ENCODE results near the gene CSNK1D.

DNA sequence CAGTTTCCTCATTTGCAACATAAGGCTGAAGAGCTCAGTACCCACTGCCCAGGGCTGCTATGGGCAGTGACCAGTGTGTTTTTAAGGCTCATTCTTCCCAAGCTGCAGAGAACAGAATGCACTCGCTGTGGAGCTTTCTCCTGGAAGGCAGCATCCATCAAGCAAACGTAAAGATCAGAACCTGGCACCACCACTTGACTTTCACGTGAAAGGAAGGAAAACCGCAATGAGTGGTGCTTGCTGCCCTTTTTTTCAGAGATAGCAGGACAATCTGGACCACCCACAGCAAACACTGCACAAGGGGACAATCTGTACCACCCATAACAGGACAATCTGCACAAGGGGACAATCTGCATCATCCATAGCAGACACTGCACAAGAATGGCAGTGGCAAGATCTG is 11.2 kb downstream of the CSNK1D start:
- TF ChIP-seq, protein P1, sequence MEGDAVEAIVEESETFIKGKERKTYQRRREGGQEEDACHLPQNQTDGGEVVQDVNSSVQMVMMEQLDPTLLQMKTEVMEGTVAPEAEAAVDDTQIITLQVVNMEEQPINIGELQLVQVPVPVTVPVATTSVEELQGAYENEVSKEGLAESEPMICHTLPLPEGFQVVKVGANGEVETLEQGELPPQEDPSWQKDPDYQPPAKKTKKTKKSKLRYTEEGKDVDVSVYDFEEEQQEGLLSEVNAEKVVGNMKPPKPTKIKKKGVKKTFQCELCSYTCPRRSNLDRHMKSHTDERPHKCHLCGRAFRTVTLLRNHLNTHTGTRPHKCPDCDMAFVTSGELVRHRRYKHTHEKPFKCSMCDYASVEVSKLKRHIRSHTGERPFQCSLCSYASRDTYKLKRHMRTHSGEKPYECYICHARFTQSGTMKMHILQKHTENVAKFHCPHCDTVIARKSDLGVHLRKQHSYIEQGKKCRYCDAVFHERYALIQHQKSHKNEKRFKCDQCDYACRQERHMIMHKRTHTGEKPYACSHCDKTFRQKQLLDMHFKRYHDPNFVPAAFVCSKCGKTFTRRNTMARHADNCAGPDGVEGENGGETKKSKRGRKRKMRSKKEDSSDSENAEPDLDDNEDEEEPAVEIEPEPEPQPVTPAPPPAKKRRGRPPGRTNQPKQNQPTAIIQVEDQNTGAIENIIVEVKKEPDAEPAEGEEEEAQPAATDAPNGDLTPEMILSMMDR (IDR thresholded peaks at IDR 0.05), result no peak
- no peak for TF ChIP-seq POLR2A (IDR thresholded peaks at IDR 0.05)

Data from testis (tissue), 2 donors.